Measurements from ENCODE around the gene DNM3. TPM values are rescaled to one million over a fixed set of nuclear protein-coding genes. Genes with fewer than 3 reads are reported as not detected.
"Not testable (repeated sequence)": the region's sequence is repeated elsewhere in the genome, so short reads cannot be mapped to it uniquely, and the experiment has no call there.

The DNM3 gene
- polyA plus RNA-seq, 2 donors: 0.53 to 0.76 TPM

DNA sequence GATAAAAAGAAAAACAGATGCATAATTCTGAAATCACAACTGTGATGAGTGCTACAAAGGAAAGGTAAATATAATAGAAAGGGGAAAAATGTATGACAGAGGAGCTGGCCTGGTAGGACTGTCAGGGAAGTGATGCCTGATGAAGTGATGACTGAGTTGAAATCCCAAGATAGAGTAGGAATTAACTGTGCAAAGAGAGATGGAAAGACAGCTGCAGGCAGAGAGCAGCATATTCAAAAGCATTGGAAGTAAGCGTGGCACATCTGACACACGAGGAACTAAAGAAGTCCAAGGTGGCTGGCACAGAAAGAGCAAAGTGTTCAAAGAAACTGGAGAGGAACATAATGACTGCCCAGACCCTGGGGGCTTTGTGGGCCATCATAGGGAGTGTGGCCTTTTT is 457.6 kb downstream of the DNM3 start:
- Histone ChIP-seq H3K27ac (ENCODE audit: low read depth in 2 of 2, low read length in 1 of 2) (no peak overlapping the region), H3K27me3 (ENCODE audit: control insufficient read depth in 1 of 2, insufficient read depth in 2 of 2, low read length in 2 of 2) (no peaks in the 10 kb centered on the region), H3K4me1 (ENCODE audit: control insufficient read depth in 2 of 2, insufficient read depth in 2 of 2, low read length in 1 of 2) (no peaks in the 10 kb centered on the region), H3K9me3 (ENCODE audit: control insufficient read depth in 2 of 2, insufficient read depth in 1 of 2, low read depth in 1 of 2, low read length in 1 of 2) (peaks cover 0 to 5% of the 10 kb centered on the region in 2 donors), H3K36me3 (ENCODE audit: control insufficient read depth in 2 of 2, insufficient read depth in 2 of 2, low read length in 1 of 2) (no peaks in the 10 kb centered on the region), H3K4me3 (ENCODE audit: low read depth in 1 of 2, low read length in 2 of 2) (no peak overlapping the region)
- 87 to 94% methylated on average over 2 of the region's 2 CpGs for WGBS, 2 donors

DNA sequence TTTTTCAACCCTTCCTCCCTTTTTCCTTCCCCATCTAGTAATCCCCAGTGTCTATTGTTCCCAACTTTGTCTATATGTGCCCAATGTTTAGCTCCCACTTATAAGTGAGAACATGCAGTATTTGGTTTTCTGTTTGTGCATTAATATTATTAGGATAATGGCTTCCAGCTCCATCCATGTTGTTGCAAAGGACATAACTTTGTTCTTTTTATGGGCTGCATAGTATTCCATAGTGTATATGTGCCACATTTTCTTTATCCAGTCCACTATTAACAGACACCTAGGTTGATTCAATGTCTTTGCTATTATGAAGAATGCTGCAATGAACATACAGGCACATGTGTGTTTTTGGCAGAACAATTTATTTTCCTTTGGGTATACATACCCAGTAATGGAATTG is 458.2 kb downstream of the DNM3 start:
- H3K36me3 ChIP-seq (ENCODE audit: control insufficient read depth in 2 of 2, insufficient read depth in 2 of 2, low read length in 1 of 2): no peaks in the 10 kb centered on the region
- H3K4me1 ChIP-seq (ENCODE audit: control insufficient read depth in 2 of 2, insufficient read depth in 2 of 2, low read length in 1 of 2): no peaks in the 10 kb centered on the region
- H3K27me3 ChIP-seq (ENCODE audit: control insufficient read depth in 1 of 2, insufficient read depth in 2 of 2, low read length in 2 of 2): no peaks in the 10 kb centered on the region
- H3K4me3 ChIP-seq (ENCODE audit: low read depth in 1 of 2, low read length in 2 of 2): no peak overlapping the region
- peaks cover 0 to 5% of the 10 kb centered on the region in 2 donors for H3K9me3 ChIP-seq (ENCODE audit: control insufficient read depth in 2 of 2, insufficient read depth in 1 of 2, low read depth in 1 of 2, low read length in 1 of 2)
- H3K27ac ChIP-seq (ENCODE audit: low read depth in 2 of 2, low read length in 1 of 2): no peak overlapping the region

DNA sequence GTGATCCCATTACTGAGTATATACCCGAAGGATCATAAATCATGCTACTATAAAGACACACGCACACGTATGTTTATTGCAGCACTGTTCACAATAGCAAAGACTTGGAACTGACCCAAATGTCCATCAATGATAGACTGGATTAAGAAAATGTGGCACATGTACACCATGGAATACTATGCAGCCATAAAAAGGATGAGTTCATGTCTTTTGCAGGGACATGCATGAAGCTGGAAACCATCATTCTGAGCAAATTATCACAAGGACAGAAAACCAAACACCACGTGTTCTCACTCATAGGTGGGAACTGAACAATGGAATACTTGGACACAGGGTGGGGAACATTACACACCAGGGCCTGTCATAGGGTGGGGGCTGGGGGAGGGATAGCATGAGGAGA is 466.2 kb downstream of the DNM3 start:
- not testable (repeated sequence) for H3K27ac ChIP-seq (ENCODE audit: low read depth in 2 of 2, low read length in 1 of 2); H3K4me3 ChIP-seq (ENCODE audit: low read depth in 1 of 2, low read length in 2 of 2); H3K36me3 ChIP-seq (ENCODE audit: control insufficient read depth in 2 of 2, insufficient read depth in 2 of 2, low read length in 1 of 2); H3K4me1 ChIP-seq (ENCODE audit: control insufficient read depth in 2 of 2, insufficient read depth in 2 of 2, low read length in 1 of 2); H3K27me3 ChIP-seq (ENCODE audit: control insufficient read depth in 1 of 2, insufficient read depth in 2 of 2, low read length in 2 of 2); H3K9me3 ChIP-seq (ENCODE audit: control insufficient read depth in 2 of 2, insufficient read depth in 1 of 2, low read depth in 1 of 2, low read length in 1 of 2)
- 91 to 95% methylated on average over 4 of the region's 4 CpGs for WGBS, 2 donors

- Histone ChIP-seq H3K4me1 (ENCODE audit: control insufficient read depth in 2 of 2, insufficient read depth in 2 of 2, low read length in 1 of 2) (no peaks in the 10 kb centered on the region), H3K27me3 (ENCODE audit: control insufficient read depth in 1 of 2, insufficient read depth in 2 of 2, low read length in 2 of 2) (no peaks in the 10 kb centered on the region), H3K27ac (ENCODE audit: low read depth in 2 of 2, low read length in 1 of 2) (no peak overlapping the region), H3K9me3 (ENCODE audit: control insufficient read depth in 2 of 2, insufficient read depth in 1 of 2, low read depth in 1 of 2, low read length in 1 of 2) (no peaks in the 10 kb centered on the region), H3K4me3 (ENCODE audit: low read depth in 1 of 2, low read length in 2 of 2) (no peak overlapping the region), H3K36me3 (ENCODE audit: control insufficient read depth in 2 of 2, insufficient read depth in 2 of 2, low read length in 1 of 2) (no peaks in the 10 kb centered on the region)
- 78 to 80% methylated on average over 2 of the region's 2 CpGs for whole genome bisulfite sequencing, 2 donors
Observed at GRCh38 chr1:172308142-172308541, 466.8 kb downstream of the DNM3 start.

DNA sequence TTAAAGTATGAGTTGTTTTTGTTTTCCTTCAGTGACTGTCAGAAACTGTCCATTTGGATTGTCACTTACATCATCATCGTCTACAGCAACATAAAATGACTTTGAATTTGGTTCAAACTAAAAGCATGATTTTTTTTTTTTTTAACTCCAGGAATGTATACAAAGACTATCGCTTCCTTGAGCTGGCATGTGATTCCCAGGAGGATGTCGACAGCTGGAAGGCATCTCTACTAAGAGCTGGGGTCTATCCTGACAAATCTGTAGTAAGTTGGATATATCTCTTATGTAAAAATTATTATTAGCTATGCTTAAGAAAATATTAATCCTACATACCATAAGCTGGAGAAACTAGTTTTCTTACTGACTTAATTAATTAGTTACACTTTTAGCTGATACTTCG is 467.3 kb downstream of the DNM3 start:
- WGBS, 2 donors: 69 to 75% methylated on average over 4 of the region's 4 CpGs
- H3K4me1 ChIP-seq (ENCODE audit: control insufficient read depth in 2 of 2, insufficient read depth in 2 of 2, low read length in 1 of 2): no peaks in the 10 kb centered on the region
- H3K4me3 ChIP-seq (ENCODE audit: low read depth in 1 of 2, low read length in 2 of 2): no peak overlapping the region
- no peaks in the 10 kb centered on the region for H3K36me3 ChIP-seq (ENCODE audit: control insufficient read depth in 2 of 2, insufficient read depth in 2 of 2, low read length in 1 of 2)
- H3K9me3 ChIP-seq (ENCODE audit: control insufficient read depth in 2 of 2, insufficient read depth in 1 of 2, low read depth in 1 of 2, low read length in 1 of 2): no peaks in the 10 kb centered on the region
- H3K27ac ChIP-seq (ENCODE audit: low read depth in 2 of 2, low read length in 1 of 2): no peak overlapping the region
- H3K27me3 ChIP-seq (ENCODE audit: control insufficient read depth in 1 of 2, insufficient read depth in 2 of 2, low read length in 2 of 2): no peaks in the 10 kb centered on the region

- 57% methylated on average over 6 of the region's 6 CpGs for WGBS, 2 donors
- Histone ChIP-seq H3K9me3 (ENCODE audit: control insufficient read depth in 2 of 2, insufficient read depth in 1 of 2, low read depth in 1 of 2, low read length in 1 of 2) (no peaks in the 10 kb centered on the region), H3K4me1 (ENCODE audit: control insufficient read depth in 2 of 2, insufficient read depth in 2 of 2, low read length in 1 of 2) (no peaks in the 10 kb centered on the region), H3K27me3 (ENCODE audit: control insufficient read depth in 1 of 2, insufficient read depth in 2 of 2, low read length in 2 of 2) (no peaks in the 10 kb centered on the region), H3K27ac (ENCODE audit: low read depth in 2 of 2, low read length in 1 of 2) (no peak overlapping the region), H3K36me3 (ENCODE audit: control insufficient read depth in 2 of 2, insufficient read depth in 2 of 2, low read length in 1 of 2) (no peaks in the 10 kb centered on the region), H3K4me3 (ENCODE audit: low read depth in 1 of 2, low read length in 2 of 2) (no peak overlapping the region)
Observed at GRCh38 chr1:172320733-172321132, 479.4 kb downstream of the DNM3 start.

DNA sequence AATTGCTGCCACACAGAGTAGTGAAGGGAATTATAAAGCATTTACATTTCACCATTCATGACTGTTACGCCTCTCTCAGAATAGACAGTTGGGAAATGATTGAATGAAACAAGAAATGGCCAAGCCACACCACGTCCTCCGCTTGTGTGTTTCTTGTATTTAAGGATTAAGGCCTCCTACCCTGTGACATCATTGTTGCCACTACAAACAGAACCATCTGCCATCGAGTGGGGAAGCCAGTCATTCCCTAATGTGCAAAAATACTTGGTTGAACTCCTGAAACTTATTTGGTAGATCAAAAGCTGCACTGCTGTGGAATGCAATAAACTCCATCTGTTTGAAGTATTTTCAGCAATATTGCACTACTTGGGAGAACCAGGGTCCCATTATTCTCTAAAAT is 480.2 kb downstream of the DNM3 start:
- WGBS, 2 donors: 46 to 58% methylated on average over 4 of the region's 4 CpGs
- no peak overlapping the region for H3K4me3 ChIP-seq (ENCODE audit: low read depth in 1 of 2, low read length in 2 of 2)
- H3K27ac ChIP-seq (ENCODE audit: low read depth in 2 of 2, low read length in 1 of 2): no peak overlapping the region
- H3K9me3 ChIP-seq (ENCODE audit: control insufficient read depth in 2 of 2, insufficient read depth in 1 of 2, low read depth in 1 of 2, low read length in 1 of 2): no peaks in the 10 kb centered on the region
- no peaks in the 10 kb centered on the region for H3K4me1 ChIP-seq (ENCODE audit: control insufficient read depth in 2 of 2, insufficient read depth in 2 of 2, low read length in 1 of 2)
- no peaks in the 10 kb centered on the region for H3K36me3 ChIP-seq (ENCODE audit: control insufficient read depth in 2 of 2, insufficient read depth in 2 of 2, low read length in 1 of 2)
- H3K27me3 ChIP-seq (ENCODE audit: control insufficient read depth in 1 of 2, insufficient read depth in 2 of 2, low read length in 2 of 2): no peaks in the 10 kb centered on the region

GRCh38 chr1:172322219-172323061 is 481.1 kb downstream of the DNM3 start:
- Histone ChIP-seq H3K36me3 (ENCODE audit: control insufficient read depth in 2 of 2, insufficient read depth in 2 of 2, low read length in 1 of 2) (no peaks in the 10 kb centered on the region), H3K9me3 (ENCODE audit: control insufficient read depth in 2 of 2, insufficient read depth in 1 of 2, low read depth in 1 of 2, low read length in 1 of 2) (no peaks in the 10 kb centered on the region), H3K27me3 (ENCODE audit: control insufficient read depth in 1 of 2, insufficient read depth in 2 of 2, low read length in 2 of 2) (no peaks in the 10 kb centered on the region), H3K27ac (ENCODE audit: low read depth in 2 of 2, low read length in 1 of 2) (peak overlapping the region; percentile 74 to 75), H3K4me3 (ENCODE audit: low read depth in 1 of 2, low read length in 2 of 2) (no peak overlapping the region), H3K4me1 (ENCODE audit: control insufficient read depth in 2 of 2, insufficient read depth in 2 of 2, low read length in 1 of 2) (no peaks in the 10 kb centered on the region)
- WGBS, 2 donors: 22 to 36% methylated on average over 13 of the region's 13 CpGs

DNA sequence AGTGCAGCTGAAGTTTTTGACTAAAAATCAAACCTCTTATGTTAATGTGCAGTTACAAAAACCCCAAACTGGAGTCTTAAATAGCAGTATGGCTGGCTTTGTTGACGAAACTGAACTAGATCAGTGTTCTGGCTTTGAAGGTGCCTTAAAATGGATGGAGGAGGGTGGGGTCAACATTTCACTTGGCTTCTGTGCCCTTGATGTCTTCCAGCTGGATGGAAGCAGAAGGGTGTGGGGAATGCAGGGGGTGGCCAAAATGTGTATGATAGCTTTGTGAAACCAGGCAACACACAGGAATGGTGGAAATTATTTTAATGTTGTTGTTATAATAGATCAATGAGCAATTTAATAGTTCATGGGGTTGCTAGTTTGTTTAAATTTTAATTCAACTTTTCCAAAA is 482.4 kb downstream of the DNM3 start:
- H3K27me3 ChIP-seq (ENCODE audit: control insufficient read depth in 1 of 2, insufficient read depth in 2 of 2, low read length in 2 of 2): no peaks in the 10 kb centered on the region
- no peaks in the 10 kb centered on the region for H3K36me3 ChIP-seq (ENCODE audit: control insufficient read depth in 2 of 2, insufficient read depth in 2 of 2, low read length in 1 of 2)
- no peak overlapping the region for H3K27ac ChIP-seq (ENCODE audit: low read depth in 2 of 2, low read length in 1 of 2)
- no peak overlapping the region for H3K4me3 ChIP-seq (ENCODE audit: low read depth in 1 of 2, low read length in 2 of 2)
- H3K4me1 ChIP-seq (ENCODE audit: control insufficient read depth in 2 of 2, insufficient read depth in 2 of 2, low read length in 1 of 2): no peaks in the 10 kb centered on the region
- 34 to 60% methylated on average over 1 of the region's 1 CpG for WGBS, 2 donors
- no peaks in the 10 kb centered on the region for H3K9me3 ChIP-seq (ENCODE audit: control insufficient read depth in 2 of 2, insufficient read depth in 1 of 2, low read depth in 1 of 2, low read length in 1 of 2)

DNA sequence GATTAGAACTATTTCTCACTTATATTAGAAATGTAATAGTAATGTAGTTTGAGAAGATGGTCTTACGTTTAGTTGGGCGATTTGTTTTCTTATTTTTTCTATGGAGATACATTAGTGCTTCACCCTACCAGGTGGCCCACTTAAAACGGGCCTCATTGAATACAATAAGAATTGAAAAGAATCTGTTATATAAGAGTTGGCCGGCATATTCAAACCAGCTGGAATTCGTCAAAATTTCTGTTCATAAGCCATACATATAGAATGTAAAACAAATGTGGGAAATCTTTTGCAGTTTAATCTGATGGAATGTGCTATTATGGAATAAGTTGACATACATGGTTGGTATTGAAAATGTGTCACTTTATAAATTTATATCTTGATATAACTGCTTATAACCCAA is 482.8 kb downstream of the DNM3 start:
- Histone ChIP-seq H3K4me3 (ENCODE audit: low read depth in 1 of 2, low read length in 2 of 2) (no peak overlapping the region), H3K9me3 (ENCODE audit: control insufficient read depth in 2 of 2, insufficient read depth in 1 of 2, low read depth in 1 of 2, low read length in 1 of 2) (no peaks in the 10 kb centered on the region), H3K4me1 (ENCODE audit: control insufficient read depth in 2 of 2, insufficient read depth in 2 of 2, low read length in 1 of 2) (no peaks in the 10 kb centered on the region), H3K27ac (ENCODE audit: low read depth in 2 of 2, low read length in 1 of 2) (no peak overlapping the region), H3K27me3 (ENCODE audit: control insufficient read depth in 1 of 2, insufficient read depth in 2 of 2, low read length in 2 of 2) (no peaks in the 10 kb centered on the region), H3K36me3 (ENCODE audit: control insufficient read depth in 2 of 2, insufficient read depth in 2 of 2, low read length in 1 of 2) (no peaks in the 10 kb centered on the region)
- 68 to 73% methylated on average over 5 of the region's 5 CpGs for WGBS, 2 donors
